ENCODE data around the gene MDH2. TPM values are rescaled to one million over a fixed set of nuclear protein-coding genes. Genes with fewer than 3 reads are reported as not detected.

MDH2 gene
- total and polyA plus RNA-seq, 2 experiments from 2014 or later = 150 to 180 TPM

GRCh38 chr7:76063525-76063924 is 15.6 kb downstream of the MDH2 start:
- H3K27ac ChIP-seq (ENCODE audit: low read depth) = no peak overlapping the region
- peaks cover 38% of the 10 kb centered on the region for H3K36me3 ChIP-seq (ENCODE audit: insufficient read depth)
- H2AFZ ChIP-seq = no peak overlapping the region
- DNase-seq (ENCODE audit: low spot score) = no peak
- no peak for ATAC-seq
- no peaks in the 10 kb centered on the region for H3F3A ChIP-seq (replicated peaks; ENCODE audit: low read depth)
- TF ChIP-seq CREB1 (CRISPR knock-in tag; IDR thresholded peaks at IDR 0.05; ENCODE audit: low read depth) (no peak), EZH2 (IDR thresholded peaks at IDR 0.05; ENCODE audit: low read depth, unreplicated experiment) (no peak), CTCF (conservative IDR thresholded peaks at IDR 0.05; ENCODE audit: low read depth in 2 of 2) (no peak), JUNB (IDR thresholded peaks at IDR 0.05; ENCODE audit: unreplicated experiment) (no peak), NANOG (IDR thresholded peaks at IDR 0.05; ENCODE audit: borderline replicate concordance) (no peak), ZNF114 (CRISPR knock-in tag; IDR thresholded peaks at IDR 0.05) (no peak), ZNF331 (CRISPR knock-in tag; IDR thresholded peaks at IDR 0.05; ENCODE audit: low read depth) (no peak), POLR2AphosphoS5 (IDR thresholded peaks at IDR 0.05; ENCODE audit: low read depth) (no peak), STAT1 (IDR thresholded peaks at IDR 0.05; ENCODE audit: unreplicated experiment) (no peak), ETS1 (IDR thresholded peaks at IDR 0.05) (no peak), REST (IDR thresholded peaks at IDR 0.05; ENCODE audit: unreplicated experiment) (no peak), EZH2phosphoT487 (IDR thresholded peaks at IDR 0.05; ENCODE audit: unreplicated experiment) (no peak), ZNF462 (CRISPR knock-in tag; IDR thresholded peaks at IDR 0.05) (no peak)
- no peaks in the 10 kb centered on the region for H3K4me1 ChIP-seq (ENCODE audit: insufficient read depth)
- Mint-ChIP-seq H3K36me3 (ENCODE audit: low read depth) (peaks cover 83% of the 10 kb centered on the region), H3K9me3 (no peaks in the 10 kb centered on the region), H3K27ac (no peak overlapping the region), H3K4me1 (0 out of 3 replicates have a peak, but pooled peaks cover under 1% of the 10 kb centered on the region), H3K27me3 (ENCODE audit: insufficient read depth, low read depth, poor library complexity) (peaks cover 11% of the 10 kb centered on the region), H3K4me3 (no peak overlapping the region)
- H3K27me3 ChIP-seq (ENCODE audit: insufficient read depth) = no peaks in the 10 kb centered on the region
- 0 out of 2 replicates have a peak, but pooled peaks cover under 1% of the 10 kb centered on the region for H4K20me1 ChIP-seq (replicated peaks; ENCODE audit: insufficient read depth)
- H3K4me2 ChIP-seq = no peak overlapping the region
- H3K79me2 ChIP-seq (replicated peaks; ENCODE audit: insufficient read depth) = no peaks in the 10 kb centered on the region
- no peak overlapping the region for H3K4me3 ChIP-seq
- no peaks in the 10 kb centered on the region for H3K9me2 ChIP-seq (ENCODE audit: insufficient read depth)
